ENCODE measurements around the gene CDAN1.

Gene CDAN1

DNA sequence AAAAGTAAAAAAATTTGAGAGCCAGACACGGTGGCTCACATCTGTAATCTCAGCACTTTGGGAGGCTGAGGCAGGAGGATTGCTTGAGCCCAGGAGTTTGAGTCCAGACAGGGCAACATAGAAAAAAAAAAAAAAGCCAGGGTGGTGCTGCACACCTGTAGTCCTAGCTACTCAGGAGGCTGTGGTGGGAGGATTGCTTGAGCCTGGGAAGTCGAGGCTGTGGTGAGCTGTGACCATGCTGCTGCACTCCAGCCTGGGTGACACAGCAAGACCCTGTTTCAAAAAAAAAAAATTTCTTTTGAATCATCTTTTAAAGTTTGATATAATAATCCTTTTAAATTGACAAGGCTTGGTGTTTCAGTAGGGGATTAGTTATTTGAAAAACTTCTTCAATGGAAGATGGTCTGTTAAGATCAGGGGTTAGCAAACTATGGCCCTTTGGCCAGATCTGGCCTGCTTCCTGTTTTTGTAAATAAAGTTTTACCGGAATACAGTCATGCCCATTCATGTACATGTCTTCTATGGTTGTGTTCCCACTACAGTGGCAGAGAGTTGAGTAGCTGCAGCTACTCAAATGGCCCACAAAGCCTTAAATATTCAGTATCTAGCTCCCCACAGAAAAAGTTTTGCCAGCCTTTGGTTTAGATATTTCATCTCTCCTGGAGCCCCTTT lies 28.9 kb downstream of the CDAN1 start:
- Histone ChIP-seq H3K27me3 (ENCODE audit: insufficient read depth, poor library complexity, severe bottlenecking) (no peaks in the 10 kb centered on the region), H3K36me3 (ENCODE audit: low read depth) (no peaks in the 10 kb centered on the region), H3K27ac (ENCODE audit: poor library complexity, severe bottlenecking) (no peak overlapping the region), H3K9me3 (ENCODE audit: severe bottlenecking) (no peaks in the 10 kb centered on the region), H3K4me3 (ENCODE audit: severe bottlenecking) (no peak overlapping the region), H3K4me1 (ENCODE audit: insufficient read depth, poor library complexity, severe bottlenecking) (no peaks in the 10 kb centered on the region)
- TF ChIP-seq, protein P1, sequence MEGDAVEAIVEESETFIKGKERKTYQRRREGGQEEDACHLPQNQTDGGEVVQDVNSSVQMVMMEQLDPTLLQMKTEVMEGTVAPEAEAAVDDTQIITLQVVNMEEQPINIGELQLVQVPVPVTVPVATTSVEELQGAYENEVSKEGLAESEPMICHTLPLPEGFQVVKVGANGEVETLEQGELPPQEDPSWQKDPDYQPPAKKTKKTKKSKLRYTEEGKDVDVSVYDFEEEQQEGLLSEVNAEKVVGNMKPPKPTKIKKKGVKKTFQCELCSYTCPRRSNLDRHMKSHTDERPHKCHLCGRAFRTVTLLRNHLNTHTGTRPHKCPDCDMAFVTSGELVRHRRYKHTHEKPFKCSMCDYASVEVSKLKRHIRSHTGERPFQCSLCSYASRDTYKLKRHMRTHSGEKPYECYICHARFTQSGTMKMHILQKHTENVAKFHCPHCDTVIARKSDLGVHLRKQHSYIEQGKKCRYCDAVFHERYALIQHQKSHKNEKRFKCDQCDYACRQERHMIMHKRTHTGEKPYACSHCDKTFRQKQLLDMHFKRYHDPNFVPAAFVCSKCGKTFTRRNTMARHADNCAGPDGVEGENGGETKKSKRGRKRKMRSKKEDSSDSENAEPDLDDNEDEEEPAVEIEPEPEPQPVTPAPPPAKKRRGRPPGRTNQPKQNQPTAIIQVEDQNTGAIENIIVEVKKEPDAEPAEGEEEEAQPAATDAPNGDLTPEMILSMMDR (IDR thresholded peaks at IDR 0.05; ENCODE audit: poor library complexity, severe bottlenecking): no peak
- ATAC-seq (ENCODE audit: low read depth): no peak
- DNase-seq (ENCODE audit: low spot score): no peak

DNA sequence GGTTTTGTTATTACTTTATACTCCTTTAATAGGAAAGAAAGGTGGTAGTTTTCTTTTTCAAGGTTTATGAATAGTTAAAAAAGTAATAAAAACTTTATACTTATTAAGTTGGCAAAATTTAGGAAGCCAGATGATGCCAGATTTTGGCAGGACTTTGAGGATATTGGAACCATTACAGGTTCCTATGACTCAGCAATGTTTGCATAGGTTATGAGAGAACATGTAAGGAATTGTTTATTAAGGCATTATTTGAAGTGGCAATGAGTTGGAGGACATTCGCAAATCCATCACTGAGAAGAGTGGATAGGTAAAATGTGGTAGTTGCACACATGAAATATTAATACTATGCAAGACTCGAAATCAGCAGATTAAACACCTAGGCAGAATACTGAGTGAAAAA lies 29.9 kb downstream of the CDAN1 start:
- Histone ChIP-seq H3K27me3 (ENCODE audit: insufficient read depth, poor library complexity, severe bottlenecking) (no peaks in the 10 kb centered on the region), H3K4me1 (ENCODE audit: insufficient read depth, poor library complexity, severe bottlenecking) (no peaks in the 10 kb centered on the region), H3K9me3 (ENCODE audit: severe bottlenecking) (no peaks in the 10 kb centered on the region), H3K4me3 (ENCODE audit: severe bottlenecking) (no peak overlapping the region), H3K36me3 (ENCODE audit: low read depth) (no peaks in the 10 kb centered on the region), H3K27ac (ENCODE audit: poor library complexity, severe bottlenecking) (no peak overlapping the region)
- TF ChIP-seq, protein P1 (IDR thresholded peaks at IDR 0.05; ENCODE audit: poor library complexity, severe bottlenecking): no peak
- ATAC-seq (ENCODE audit: low read depth) (peak; percentile 54), DNase-seq (ENCODE audit: low spot score) (no peak)

DNA sequence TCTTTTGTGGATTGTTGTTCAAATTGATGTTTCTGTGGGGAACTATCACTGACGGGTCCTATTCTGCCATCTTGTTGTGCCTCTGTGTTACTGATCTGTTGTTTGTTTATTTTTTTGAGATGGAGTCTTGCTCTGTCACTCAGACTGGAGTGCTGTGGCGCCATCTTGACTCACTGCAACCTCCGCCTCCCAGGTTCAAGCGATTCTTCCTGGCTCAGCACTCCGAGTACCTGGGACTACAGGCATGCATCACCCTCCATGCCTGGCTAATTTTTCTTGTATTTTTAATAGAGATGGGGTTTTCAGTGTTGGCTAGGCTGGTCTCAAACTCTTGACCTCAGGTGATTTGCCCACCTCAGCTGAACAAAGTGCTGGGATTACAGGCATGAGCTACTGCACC lies 31.6 kb downstream of the CDAN1 start:
- TF ChIP-seq, protein P1 (IDR thresholded peaks at IDR 0.05; ENCODE audit: poor library complexity, severe bottlenecking): no peak

DNA sequence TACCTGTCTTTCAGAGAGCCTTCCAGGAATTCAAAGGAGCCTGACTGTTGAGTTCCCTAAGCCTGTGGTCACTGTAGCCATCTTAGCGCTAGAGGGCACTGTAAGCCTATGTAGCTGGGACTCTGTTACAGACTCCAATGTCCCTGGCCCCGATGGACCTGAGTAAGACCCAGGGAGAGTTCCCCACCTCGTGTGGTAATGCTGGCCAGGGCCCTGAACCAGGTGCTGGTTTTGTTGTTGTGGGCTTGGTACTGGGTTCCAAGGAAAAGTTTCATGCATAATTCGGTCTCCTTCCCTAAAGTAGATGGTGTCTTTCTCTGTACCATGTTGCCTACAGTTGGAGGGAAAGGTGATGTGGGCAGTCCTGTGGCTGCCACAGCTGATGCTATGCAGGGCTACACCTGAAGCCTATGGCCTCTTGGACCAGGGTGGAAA lies 32.4 kb downstream of the CDAN1 start:
- Histone ChIP-seq H3K27me3 (ENCODE audit: insufficient read depth, poor library complexity, severe bottlenecking) (no peaks in the 10 kb centered on the region), H3K36me3 (ENCODE audit: low read depth) (no peaks in the 10 kb centered on the region), H3K27ac (ENCODE audit: poor library complexity, severe bottlenecking) (no peak overlapping the region), H3K9me3 (ENCODE audit: severe bottlenecking) (no peaks in the 10 kb centered on the region), H3K4me3 (ENCODE audit: severe bottlenecking) (no peak overlapping the region), H3K4me1 (ENCODE audit: insufficient read depth, poor library complexity, severe bottlenecking) (no peaks in the 10 kb centered on the region)
- TF ChIP-seq, protein P1 (IDR thresholded peaks at IDR 0.05; ENCODE audit: poor library complexity, severe bottlenecking): peak; percentile 99
- ATAC-seq (ENCODE audit: low read depth): peak; percentile 99
- no peak for DNase-seq (ENCODE audit: low spot score)

More for the DNA sequence above, 31.6 kb downstream of the CDAN1 start:
- Histone ChIP-seq H3K27ac (ENCODE audit: poor library complexity, severe bottlenecking) (no peak overlapping the region), H3K4me3 (ENCODE audit: severe bottlenecking) (no peak overlapping the region), H3K36me3 (ENCODE audit: low read depth) (no peaks in the 10 kb centered on the region), H3K9me3 (ENCODE audit: severe bottlenecking) (no peaks in the 10 kb centered on the region), H3K4me1 (ENCODE audit: insufficient read depth, poor library complexity, severe bottlenecking) (no peaks in the 10 kb centered on the region), H3K27me3 (ENCODE audit: insufficient read depth, poor library complexity, severe bottlenecking) (no peaks in the 10 kb centered on the region)
- DNase-seq (ENCODE audit: low spot score) (no peak), ATAC-seq (ENCODE audit: low read depth) (no peak)

DNA sequence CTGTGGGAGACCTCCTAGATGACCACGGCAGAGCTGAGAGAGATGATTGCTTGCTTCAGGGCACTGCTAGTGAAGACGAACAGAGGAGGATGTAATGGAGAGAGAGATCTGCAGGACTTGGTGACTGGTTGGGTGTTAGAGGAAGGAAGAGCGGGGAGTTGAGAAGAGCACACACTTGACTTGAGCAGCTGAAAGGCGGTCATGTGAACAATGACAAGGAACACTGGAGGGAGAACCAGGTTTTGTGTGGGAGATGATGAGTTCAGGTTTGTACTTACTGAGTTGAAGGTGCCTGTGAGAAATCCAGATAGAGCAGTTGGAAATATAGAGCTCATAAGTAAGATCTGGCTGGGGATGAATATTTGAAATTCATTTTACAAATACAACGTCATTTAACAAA lies 40.3 kb downstream of the CDAN1 start:
- TF ChIP-seq, protein P1 (IDR thresholded peaks at IDR 0.05; ENCODE audit: poor library complexity, severe bottlenecking): no peak
- ATAC-seq (ENCODE audit: low read depth): no peak
- no peak overlapping the region for H3K27ac ChIP-seq (ENCODE audit: poor library complexity, severe bottlenecking)
- no peak for DNase-seq (ENCODE audit: low spot score)
- no peaks in the 10 kb centered on the region for H3K9me3 ChIP-seq (ENCODE audit: severe bottlenecking)
- H3K4me1 ChIP-seq (ENCODE audit: insufficient read depth, poor library complexity, severe bottlenecking): no peaks in the 10 kb centered on the region
- H3K36me3 ChIP-seq (ENCODE audit: low read depth): no peaks in the 10 kb centered on the region; the same call in 1 of the 2 replicates
- no peaks in the 10 kb centered on the region for H3K27me3 ChIP-seq (ENCODE audit: insufficient read depth, poor library complexity, severe bottlenecking)
- H3K4me3 ChIP-seq (ENCODE audit: severe bottlenecking): no peak overlapping the region

Data from RWPE2 (cell line).